Activated CD4-positive, CD25-positive, alpha-beta regulatory T cell treated with anti-CD3 and anti-CD28 coated beads, Interleukin-2, amount 50 U/mL, for 24 hours (primary cell): ENCODE data around the gene TRIM31.

Experiments
- ATAC-seq, 2 donors: fragments of 150-1000 bp; cut with Tn5 transposase; one replicate each; pipeline ENCODE4 v1.10.0; 2021; ENCODE audit warnings: mild to moderate bottlenecking in 1 of 2, moderate library complexity in 1 of 2

The TRIM31 gene

GRCh38 chr6:30075094-30075789 lies 37.6 kb downstream of the TRIM31 start, which contains the start of gene RNF39:
RNF39 (minus strand) TSS chr6:30075769; CDS start chr6:30075585, 184 bp downstream.
- ATAC-seq = peak; percentile 8 to 26

- ATAC-seq = no peak
These were observed 38.4 kb downstream of the TRIM31 start for GRCh38 chr6:30074331-30075093.

- ATAC-seq = no peak
These were observed 39.2 kb downstream of the TRIM31 start for GRCh38 chr6:30073489-30074235.

GRCh38 chr6:30071858-30072257 lies 41.0 kb downstream of the TRIM31 start:
- no peak for ATAC-seq

- no peak for ATAC-seq
These were observed 41.6 kb downstream of the TRIM31 start for GRCh38 chr6:30071081-30071818.

- ATAC-seq = no peak
These were observed 45.3 kb downstream of the TRIM31 start for GRCh38 chr6:30067460-30068139.

GRCh38 chr6:30066577-30067459 lies 46.1 kb downstream of the TRIM31 start, which contains the start of gene PPP1R11:
PPP1R11 (plus strand) TSS chr6:30067198; CDS start chr6:30067411, 213 bp downstream.
- peak; percentile 98 to 99 for ATAC-seq

- ATAC-seq = no peak
These were observed 46.8 kb downstream of the TRIM31 start for GRCh38 chr6:30066082-30066481.

GRCh38 chr6:30063315-30063714 lies 49.6 kb downstream of the TRIM31 start:
- no peak for ATAC-seq

GRCh38 chr6:30062471-30063178 lies 50.3 kb downstream of the TRIM31 start:
- no peak for ATAC-seq

GRCh38 chr6:30061858-30062458 lies 50.9 kb downstream of the TRIM31 start:
- peak in 1 of 2 donors; percentile 15 for ATAC-seq

- ATAC-seq = peak; percentile 96 to 98
These were observed 51.6 kb downstream of the TRIM31 start, which contains the start of gene POLR1H for GRCh38 chr6:30061092-30061857. POLR1H (plus strand) TSS chr6:30061265; CDS start chr6:30061525, 260 bp downstream.

GRCh38 chr6:30060606-30061091 lies 52.2 kb downstream of the TRIM31 start:
- ATAC-seq = peak; percentile 11 to 24

GRCh38 chr6:30055513-30055912 lies 57.4 kb downstream of the TRIM31 start:
- ATAC-seq = no peak

GRCh38 chr6:30053682-30054081 lies 59.2 kb downstream of the TRIM31 start:
- ATAC-seq = no peak
